GM18909 (cell line): ENCODE data around the gene WASL.

Experiments
- ATAC-seq: cut with Tn5 transposase; IDR thresholded peaks from one replicate; pipeline ENCODE4 v1.9.1; 2021; ENCODE audit warnings: mild to moderate bottlenecking; ENCODE audit not compliant: unreplicated experiment, poor library complexity

WASL gene

GRCh38 chr7:123665157-123665556, 83.6 kb downstream of the WASL start:
- ATAC-seq, result no peak

- no peak for ATAC-seq
These were observed 85.6 kb downstream of the WASL start for GRCh38 chr7:123663200-123663599.

GRCh38 chr7:123662755-123663154, 86.0 kb downstream of the WASL start:
- no peak for ATAC-seq

GRCh38 chr7:123662293-123662692, 86.5 kb downstream of the WASL start:
- ATAC-seq, result no peak

- no peak for ATAC-seq
These were observed 87.0 kb downstream of the WASL start for GRCh38 chr7:123661765-123662164.

GRCh38 chr7:123660514-123661354, 88.1 kb downstream of the WASL start:
- no peak for ATAC-seq

- no peak for ATAC-seq
These were observed 90.8 kb downstream of the WASL start for GRCh38 chr7:123658023-123658422.

- ATAC-seq, result no peak
These were observed 91.5 kb downstream of the WASL start for GRCh38 chr7:123657304-123657685.

GRCh38 chr7:123656544-123657303, 92.1 kb downstream of the WASL start:
- no peak for ATAC-seq

GRCh38 chr7:123655614-123656013, 93.2 kb downstream of the WASL start, which contains the start of gene LMOD2:
Gene LMOD2, plus strand, starts transcription at chr7:123655866. Its CDS starts 98 bp downstream, at chr7:123655964.
- ATAC-seq, result no peak

GRCh38 chr7:123653162-123653561, 95.6 kb downstream of the WASL start:
- no peak for ATAC-seq

GRCh38 chr7:123652406-123652805, 96.4 kb downstream of the WASL start:
- ATAC-seq, result no peak

- no peak for ATAC-seq
These were observed 98.2 kb downstream of the WASL start for GRCh38 chr7:123650595-123650994.

- no peak for ATAC-seq
These were observed 98.8 kb downstream of the WASL start for GRCh38 chr7:123649964-123650363.

- ATAC-seq, result no peak
These were observed 101.6 kb downstream of the WASL start for GRCh38 chr7:123647106-123647730.

GRCh38 chr7:123645516-123645915, 103.3 kb downstream of the WASL start:
- no peak for ATAC-seq

- ATAC-seq, result no peak
These were observed 105.0 kb downstream of the WASL start for GRCh38 chr7:123643495-123644441.

- no peak for ATAC-seq
These were observed 106.9 kb downstream of the WASL start for GRCh38 chr7:123641901-123642300.

- no peak for ATAC-seq
These were observed 108.2 kb downstream of the WASL start for GRCh38 chr7:123640583-123640982.

- ATAC-seq, result no peak
These were observed 109.2 kb downstream of the WASL start for GRCh38 chr7:123639631-123640030.
